IMR-90 (cell line): ENCODE measurements around the gene SUPT3H.

Experiments
- CEBPB ChIP-seq: IDR thresholded peaks from 2 replicates; pipeline ENCODE4 v1.6.1; 2012; ENCODE audit warnings: low read depth, low read length, improper control_type of control experiment
- CHD1 ChIP-seq: IDR thresholded peaks from 2 replicates; pipeline ENCODE4 v1.6.1; 2012; ENCODE audit warnings: low read depth, low read length, improper control_type of control experiment
- FOS ChIP-seq: fragments of 150-350 bp; IDR thresholded peaks from 2 replicates; pipeline ENCODE4 v1.6.1; 2016; ENCODE audit warnings: low read depth, low read length
- MAFK ChIP-seq: IDR thresholded peaks from 2 replicates; pipeline ENCODE4 v1.6.1; 2012; ENCODE audit warnings: low read depth, low read length, improper control_type of control experiment
- MAZ ChIP-seq: IDR thresholded peaks from 2 replicates; pipeline ENCODE4 v1.6.1; 2012; ENCODE audit warnings: low read depth, mild to moderate bottlenecking, low read length, improper control_type of control experiment, moderate library complexity, borderline replicate concordance
- MXI1 ChIP-seq: IDR thresholded peaks from 2 replicates; pipeline ENCODE4 v1.6.1; 2012; ENCODE audit warnings: low read depth, mild to moderate bottlenecking, low read length, moderate library complexity, borderline replicate concordance
- NFE2L2 ChIP-seq: fragments of 150-350 bp; IDR thresholded peaks from 2 replicates; pipeline ENCODE4 v1.6.1; 2016; ENCODE audit warnings: low read depth, mild to moderate bottlenecking, low read length
- POLR2A ChIP-seq: IDR thresholded peaks from 2 replicates; pipeline ENCODE4 v1.6.1; 2012; ENCODE audit warnings: mild to moderate bottlenecking, low read depth, low read length
- RCOR1 ChIP-seq: IDR thresholded peaks from 2 replicates; pipeline ENCODE4 v1.6.1; 2012; ENCODE audit warnings: mild to moderate bottlenecking, low read length, improper control_type of control experiment; ENCODE audit not compliant: insufficient replicate concordance
- RFX5 ChIP-seq: IDR thresholded peaks from 2 replicates; pipeline ENCODE4 v1.8.0; 2012; ENCODE audit warnings: low read depth, mild to moderate bottlenecking, low read length, moderate library complexity
- SMC3 ChIP-seq: fragments of 150-350 bp; IDR thresholded peaks from 2 replicates; pipeline ENCODE4 v1.6.1; 2016; ENCODE audit warnings: low read depth, mild to moderate bottlenecking, antibody characterized with exemption, low read length, moderate library complexity
- TF ChIP-seq, protein P1 (sequence below): conservative IDR thresholded peaks from 2 replicates; pipeline ENCODE4 v1.5.1; 2012; ENCODE audit warnings: mild to moderate bottlenecking, low read depth, low read length, improper control_type of control experiment
- TF ChIP-seq, protein P2 (sequence below): fragments of 150-350 bp; IDR thresholded peaks from 2 replicates; pipeline ENCODE4 v1.6.1; 2017; ENCODE audit warnings: mild to moderate bottlenecking, antibody characterized with exemption, low read length, low read depth
- TF ChIP-seq, protein P3 (sequence below): fragments of 150-350 bp; IDR thresholded peaks from 2 replicates; pipeline ENCODE4 v1.6.1; 2016; ENCODE audit warnings: low read depth, mild to moderate bottlenecking, low read length, moderate library complexity, borderline replicate concordance

DNA sequence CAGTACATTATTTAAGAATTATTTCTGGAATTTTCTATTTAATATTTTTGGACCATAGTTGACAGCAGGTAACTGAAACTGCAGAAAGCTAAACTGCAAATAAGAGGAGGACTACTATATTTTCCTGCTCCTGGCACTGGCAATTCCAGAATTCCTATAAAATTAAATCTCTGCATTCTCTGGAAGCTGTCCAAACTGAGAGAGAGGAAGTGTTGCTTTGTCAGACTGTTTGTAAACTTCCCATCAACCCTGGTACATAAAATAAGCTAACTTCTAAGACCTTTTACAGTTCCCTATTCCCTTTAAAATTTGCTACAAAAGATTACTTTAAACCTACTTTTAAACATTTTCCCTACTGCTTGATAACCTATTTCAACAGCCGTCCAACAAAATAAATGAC is 245.7 kb downstream of the SUPT3H start:
- TF ChIP-seq, protein P1, sequence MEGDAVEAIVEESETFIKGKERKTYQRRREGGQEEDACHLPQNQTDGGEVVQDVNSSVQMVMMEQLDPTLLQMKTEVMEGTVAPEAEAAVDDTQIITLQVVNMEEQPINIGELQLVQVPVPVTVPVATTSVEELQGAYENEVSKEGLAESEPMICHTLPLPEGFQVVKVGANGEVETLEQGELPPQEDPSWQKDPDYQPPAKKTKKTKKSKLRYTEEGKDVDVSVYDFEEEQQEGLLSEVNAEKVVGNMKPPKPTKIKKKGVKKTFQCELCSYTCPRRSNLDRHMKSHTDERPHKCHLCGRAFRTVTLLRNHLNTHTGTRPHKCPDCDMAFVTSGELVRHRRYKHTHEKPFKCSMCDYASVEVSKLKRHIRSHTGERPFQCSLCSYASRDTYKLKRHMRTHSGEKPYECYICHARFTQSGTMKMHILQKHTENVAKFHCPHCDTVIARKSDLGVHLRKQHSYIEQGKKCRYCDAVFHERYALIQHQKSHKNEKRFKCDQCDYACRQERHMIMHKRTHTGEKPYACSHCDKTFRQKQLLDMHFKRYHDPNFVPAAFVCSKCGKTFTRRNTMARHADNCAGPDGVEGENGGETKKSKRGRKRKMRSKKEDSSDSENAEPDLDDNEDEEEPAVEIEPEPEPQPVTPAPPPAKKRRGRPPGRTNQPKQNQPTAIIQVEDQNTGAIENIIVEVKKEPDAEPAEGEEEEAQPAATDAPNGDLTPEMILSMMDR, result no peak
- TF ChIP-seq MAFK (no peak), POLR2A (no peak), RFX5 (no peak), FOS (no peak), CHD1 (no peak), CEBPB (no peak), SMC3 (no peak), MXI1 (no peak), RCOR1 (no peak), NFE2L2 (no peak), MAZ (no peak)
- TF ChIP-seq, protein P2, sequence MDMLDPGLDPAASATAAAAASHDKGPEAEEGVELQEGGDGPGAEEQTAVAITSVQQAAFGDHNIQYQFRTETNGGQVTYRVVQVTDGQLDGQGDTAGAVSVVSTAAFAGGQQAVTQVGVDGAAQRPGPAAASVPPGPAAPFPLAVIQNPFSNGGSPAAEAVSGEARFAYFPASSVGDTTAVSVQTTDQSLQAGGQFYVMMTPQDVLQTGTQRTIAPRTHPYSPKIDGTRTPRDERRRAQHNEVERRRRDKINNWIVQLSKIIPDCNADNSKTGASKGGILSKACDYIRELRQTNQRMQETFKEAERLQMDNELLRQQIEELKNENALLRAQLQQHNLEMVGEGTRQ, result no peak
- TF ChIP-seq, protein P3, sequence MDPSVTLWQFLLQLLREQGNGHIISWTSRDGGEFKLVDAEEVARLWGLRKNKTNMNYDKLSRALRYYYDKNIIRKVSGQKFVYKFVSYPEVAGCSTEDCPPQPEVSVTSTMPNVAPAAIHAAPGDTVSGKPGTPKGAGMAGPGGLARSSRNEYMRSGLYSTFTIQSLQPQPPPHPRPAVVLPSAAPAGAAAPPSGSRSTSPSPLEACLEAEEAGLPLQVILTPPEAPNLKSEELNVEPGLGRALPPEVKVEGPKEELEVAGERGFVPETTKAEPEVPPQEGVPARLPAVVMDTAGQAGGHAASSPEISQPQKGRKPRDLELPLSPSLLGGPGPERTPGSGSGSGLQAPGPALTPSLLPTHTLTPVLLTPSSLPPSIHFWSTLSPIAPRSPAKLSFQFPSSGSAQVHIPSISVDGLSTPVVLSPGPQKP, result no peak
